Thymus (tissue), 11 donors: ENCODE results near the gene CD6. TPM values are rescaled to one million over a fixed set of nuclear protein-coding genes. Genes with fewer than 3 reads are reported as not detected.
"Not testable (repeated sequence)": the region's sequence is repeated elsewhere in the genome, so short reads cannot be mapped to it uniquely, and the experiment has no call there.

ENCODE experiments used
- DNase-seq, 9 donors: peaks; one replicate each; pipeline ENCODE4 v3.0.0-alpha.2; 2013; ENCODE audit warnings: low spot score in 9 of 9, low read depth in 6 of 9, missing footprints in 1 of 9
- H3K27ac ChIP-seq, 2 donors: one replicate each; pipeline ENCODE4 v1.5.1; 2013; ENCODE audit warnings: control low read depth in 1 of 2, low read depth in 1 of 2, low read length in 1 of 2, mild to moderate bottlenecking in 1 of 2, moderate library complexity in 1 of 2
- H3K27me3 ChIP-seq, 2 donors: one replicate each; pipeline ENCODE4 v1.5.1; 2013; ENCODE audit warnings: low read length in 1 of 2; ENCODE audit not compliant: control insufficient read depth in 2 of 2, insufficient read depth in 1 of 2
- H3K36me3 ChIP-seq, 2 donors: one replicate each; pipeline ENCODE4 v1.5.1; 2013; ENCODE audit warnings: low read length in 1 of 2, mild to moderate bottlenecking in 1 of 2, moderate library complexity in 1 of 2; ENCODE audit not compliant: control insufficient read depth in 2 of 2, insufficient read depth in 2 of 2
- H3K4me1 ChIP-seq, 2 donors: one replicate each; pipeline ENCODE4 v1.5.1; 2013; ENCODE audit warnings: low read length in 2 of 2; ENCODE audit not compliant: control insufficient read depth in 2 of 2, insufficient read depth in 2 of 2
- H3K4me3 ChIP-seq, 2 donors: one replicate each; pipeline ENCODE4 v1.5.1; 2013; ENCODE audit warnings: low read length in 2 of 2, control low read depth in 1 of 2, mild to moderate bottlenecking in 1 of 2
- H3K9me3 ChIP-seq, 2 donors: one replicate each; pipeline ENCODE4 v1.5.1; 2013; ENCODE audit warnings: low read length in 1 of 2, mild to moderate bottlenecking in 1 of 2; ENCODE audit not compliant: control insufficient read depth in 2 of 2, insufficient read depth in 1 of 2
- WGBS: extraction: QIAGEN DNeasy Blood & Tissue Kit; methylation state at CpG from one replicate; pipeline ENCODE4 v1.1.7; 2013; 5-methylcytosine and 5-hydroxymethylcytosine counted together
- polyA plus RNA-seq: library from polyadenylated mRNA; stranded (reverse); fragments of 200-250 nt; gene quantifications from one replicate; pipeline ENCODE4 v1.2.3, GENCODE V29; 2013
- total RNA-seq: library from RNA; stranded (reverse); fragments of 120-200 nt; gene quantifications from one replicate; pipeline ENCODE4 v1.2.4, GENCODE V29; 2013
- donor health status: healthy.

CD6 gene
- total and polyA plus RNA-seq, 2 donors, result 30.7 to 74.1 TPM

- 76% methylated on average over 15 of the region's 15 CpGs for WGBS
- DNase-seq, result peak in 1 of 9 donors; percentile 47
- H3K4me1 ChIP-seq, result peaks cover 38 to 57% of the 10 kb centered on the region in 2 donors
- peak overlapping the region; percentile 53 to 74 for H3K4me3 ChIP-seq
- peaks cover 6 to 7% of the 10 kb centered on the region in 2 donors for H3K36me3 ChIP-seq
- peak overlapping the region; percentile 74 to 85 for H3K27ac ChIP-seq
- H3K27me3 ChIP-seq, result no peaks in the 10 kb centered on the region
- H3K9me3 ChIP-seq, result peaks cover 0 to 3% of the 10 kb centered on the region in 2 donors
Measured at GRCh38 chr11:60972182-60973030, 926 bp downstream of the CD6 start.

- peak overlapping the region; percentile 67 to 77 for H3K27ac ChIP-seq
- peaks cover 0 to 3% of the 10 kb centered on the region in 2 donors for H3K9me3 ChIP-seq
- no peaks in the 10 kb centered on the region for H3K27me3 ChIP-seq
- H3K4me1 ChIP-seq, result peaks cover 45 to 65% of the 10 kb centered on the region in 2 donors
- 91% methylated on average over 6 of the region's 6 CpGs for WGBS
- DNase-seq, result no peak
- peaks cover 12 to 14% of the 10 kb centered on the region in 2 donors for H3K36me3 ChIP-seq
- peak overlapping the region; percentile 53 to 74 for H3K4me3 ChIP-seq
Measured at GRCh38 chr11:60973699-60974098, 2.2 kb downstream of the CD6 start.

- H3K27me3 ChIP-seq, H3K9me3 ChIP-seq, DNase-seq: not testable (repeated sequence)
- WGBS, result 89% methylated on average over 13 of the region's 13 CpGs
- Histone ChIP-seq H3K27ac (peak overlapping the region in 1 of 2 donors; percentile 77), H3K4me1 (peaks cover 45 to 71% of the 10 kb centered on the region in 2 donors), H3K4me3 (peak overlapping the region; percentile 53 to 74), H3K36me3 (peaks cover 12 to 14% of the 10 kb centered on the region in 2 donors)
Measured at GRCh38 chr11:60974316-60974715, 2.8 kb downstream of the CD6 start.

GRCh38 chr11:60974726-60975125, 3.2 kb downstream of the CD6 start:
- no peak for DNase-seq
- 88% methylated on average over 6 of the region's 6 CpGs for WGBS
- Histone ChIP-seq H3K4me3 (peak overlapping the region; percentile 53 to 74), H3K27me3 (no peaks in the 10 kb centered on the region), H3K27ac (peak overlapping the region in 1 of 2 donors; percentile 75), H3K9me3 (peaks cover 0 to 3% of the 10 kb centered on the region in 2 donors), H3K36me3 (peaks cover 14% of the 10 kb centered on the region in 2 donors), H3K4me1 (peaks cover 45 to 75% of the 10 kb centered on the region in 2 donors)

- 95% methylated on average over 4 of the region's 4 CpGs for whole genome bisulfite sequencing
- peaks cover 0 to 3% of the 10 kb centered on the region in 2 donors for H3K9me3 ChIP-seq
- H3K27ac ChIP-seq, result no peak overlapping the region
- peaks cover 35 to 58% of the 10 kb centered on the region in 2 donors for H3K4me1 ChIP-seq
- H3K4me3 ChIP-seq, result no peak overlapping the region
- DNase-seq, result no peak
- H3K36me3 ChIP-seq, result peaks cover 23 to 27% of the 10 kb centered on the region in 2 donors
- no peaks in the 10 kb centered on the region for H3K27me3 ChIP-seq
Measured at GRCh38 chr11:60977224-60977623, 5.7 kb downstream of the CD6 start.

- Histone ChIP-seq H3K27me3 (no peaks in the 10 kb centered on the region), H3K9me3 (no peaks in the 10 kb centered on the region), H3K4me1 (peaks cover 29 to 58% of the 10 kb centered on the region in 2 donors), H3K4me3 (no peak overlapping the region), H3K36me3 (peaks cover 25 to 31% of the 10 kb centered on the region in 2 donors), H3K27ac (no peak overlapping the region)
- DNase-seq, result no peak
Measured at GRCh38 chr11:60977836-60978235, 6.4 kb downstream of the CD6 start.

GRCh38 chr11:60978546-60979380, 7.3 kb downstream of the CD6 start:
- peaks cover 25 to 31% of the 10 kb centered on the region in 2 donors for H3K36me3 ChIP-seq
- peaks cover 25 to 49% of the 10 kb centered on the region in 2 donors for H3K4me1 ChIP-seq
- WGBS, result 91% methylated on average over 10 of the region's 10 CpGs
- no peak for DNase-seq
- no peak overlapping the region for H3K27ac ChIP-seq
- H3K4me3 ChIP-seq, result no peak overlapping the region
- H3K27me3 ChIP-seq, result no peaks in the 10 kb centered on the region
- H3K9me3 ChIP-seq, result no peaks in the 10 kb centered on the region

GRCh38 chr11:60981515-60981914, 10.0 kb downstream of the CD6 start:
- no peak for DNase-seq
- H3K9me3 ChIP-seq, result no peaks in the 10 kb centered on the region
- peaks cover 20 to 58% of the 10 kb centered on the region in 2 donors for H3K4me1 ChIP-seq
- H3K36me3 ChIP-seq, result peaks cover 22 to 31% of the 10 kb centered on the region in 2 donors
- no peaks in the 10 kb centered on the region for H3K27me3 ChIP-seq
- WGBS, result 84% methylated on average over 12 of the region's 12 CpGs
- no peak overlapping the region for H3K4me3 ChIP-seq
- peak overlapping the region in 1 of 2 donors; percentile 19 for H3K27ac ChIP-seq

GRCh38 chr11:60982184-60982583, 10.7 kb downstream of the CD6 start:
- H3K27me3 ChIP-seq, result no peaks in the 10 kb centered on the region
- 93% methylated on average over 8 of the region's 8 CpGs for WGBS
- peak overlapping the region in 1 of 2 donors; percentile 61 for H3K27ac ChIP-seq
- no peaks in the 10 kb centered on the region for H3K9me3 ChIP-seq
- no peak overlapping the region for H3K4me3 ChIP-seq
- peaks cover 18 to 28% of the 10 kb centered on the region in 2 donors for H3K36me3 ChIP-seq
- DNase-seq, result no peak
- peaks cover 23 to 59% of the 10 kb centered on the region in 2 donors for H3K4me1 ChIP-seq
